NCI-H1694 treated with DMSO at 0.1 percent for 48 hours (cell line): ENCODE results near the gene TMEM266.

Source experiments
- DNase-seq: peaks from one replicate; lab custom pipeline; 2025; lab: John Stamatoyannopoulos, UW

Gene TMEM266

GRCh38 chr15:76134537-76134936 is 74.8 kb downstream of the TMEM266 start:
- DNase-seq, result no peak

- DNase-seq, result no peak
Observed at GRCh38 chr15:76135516-76135915, 75.7 kb downstream of the TMEM266 start.

GRCh38 chr15:76138436-76138835 is 78.7 kb downstream of the TMEM266 start:
- no peak for DNase-seq

- DNase-seq, result peak; percentile 56
Observed at GRCh38 chr15:76139368-76140073, 79.7 kb downstream of the TMEM266 start.

GRCh38 chr15:76140074-76140464 is 80.3 kb downstream of the TMEM266 start:
- no peak for DNase-seq

- DNase-seq, result no peak
Observed at GRCh38 chr15:76146812-76147211, 87.0 kb downstream of the TMEM266 start.

- peak; percentile 7 for DNase-seq
Observed at GRCh38 chr15:76147906-76148570, 88.3 kb downstream of the TMEM266 start.

- DNase-seq, result peak; percentile 12
Observed at GRCh38 chr15:76149291-76149915, 89.6 kb downstream of the TMEM266 start.

- peak; percentile 65 for DNase-seq
Observed at GRCh38 chr15:76150513-76150912, 90.7 kb downstream of the TMEM266 start.

GRCh38 chr15:76150971-76151598 is 91.3 kb downstream of the TMEM266 start:
- peak; percentile 85 for DNase-seq

- DNase-seq, result no peak
Observed at GRCh38 chr15:76151599-76151974, 91.8 kb downstream of the TMEM266 start.

GRCh38 chr15:76152197-76152596 is 92.4 kb downstream of the TMEM266 start:
- DNase-seq, result no peak

- DNase-seq, result peak; percentile 18
Observed at GRCh38 chr15:76153241-76154197, 93.7 kb downstream of the TMEM266 start.

- no peak for DNase-seq
Observed at GRCh38 chr15:76155731-76156130, 95.9 kb downstream of the TMEM266 start.

GRCh38 chr15:76158226-76158625 is 98.4 kb downstream of the TMEM266 start:
- DNase-seq, result no peak

- DNase-seq, result no peak
Observed at GRCh38 chr15:76158815-76159214, 99.0 kb downstream of the TMEM266 start.

GRCh38 chr15:76159282-76159681 is 99.5 kb downstream of the TMEM266 start:
- no peak for DNase-seq

- no peak for DNase-seq
Observed at GRCh38 chr15:76160426-76161152, 100.8 kb downstream of the TMEM266 start.

- DNase-seq, result peak; percentile 86
Observed at GRCh38 chr15:76161153-76162035, 101.6 kb downstream of the TMEM266 start.

- no peak for DNase-seq
Observed at GRCh38 chr15:76162036-76162398, 102.2 kb downstream of the TMEM266 start.
